ENCODE data around the gene PACS1. TPM values are rescaled to one million over a fixed set of nuclear protein-coding genes. Genes with fewer than 3 reads are reported as not detected.
A peak's percentile ranks its signal among the peaks of the same experiment; 100 is the strongest.

Gene PACS1
- total RNA-seq, 4 donors from 2014 or later: 17.9 to 37.6 (median 25.4) TPM

DNA sequence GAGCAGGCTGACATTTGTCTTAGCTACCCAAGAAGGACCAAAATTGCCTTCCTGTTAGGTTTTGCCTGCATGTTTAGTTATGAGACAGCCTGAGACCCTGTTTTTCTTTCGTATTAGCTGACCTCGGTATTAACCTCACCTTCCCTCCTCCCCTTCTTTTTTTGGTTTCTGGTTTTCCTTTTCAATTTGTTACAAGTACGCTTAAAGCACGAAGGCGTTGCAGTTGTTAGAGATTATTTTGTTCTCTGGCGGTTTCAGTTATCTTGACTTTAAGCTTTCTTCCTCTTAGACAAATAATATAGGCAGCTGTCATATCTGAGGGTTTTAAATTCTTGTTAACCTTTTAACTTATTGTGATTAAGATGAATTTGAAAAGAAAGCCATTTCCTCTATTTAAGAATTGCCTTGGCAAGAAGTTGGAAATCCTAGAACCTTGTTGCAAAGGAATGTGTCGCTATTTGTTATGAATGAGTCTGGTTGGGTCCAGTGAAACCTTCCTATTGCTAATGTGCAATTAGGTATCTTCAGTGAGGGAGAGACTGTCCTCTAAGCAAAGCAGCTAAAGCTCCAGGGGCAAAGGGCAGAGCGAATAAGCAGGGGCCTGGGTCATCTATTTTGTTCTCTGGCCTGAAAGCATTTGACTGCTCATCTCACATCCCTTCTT is 45.7 kb downstream of the PACS1 start:
- 53 to 57% methylated on average over 8 of the region's 8 CpGs for WGBS, 2 donors
- no peak overlapping the region for H3K4me3 ChIP-seq

DNA sequence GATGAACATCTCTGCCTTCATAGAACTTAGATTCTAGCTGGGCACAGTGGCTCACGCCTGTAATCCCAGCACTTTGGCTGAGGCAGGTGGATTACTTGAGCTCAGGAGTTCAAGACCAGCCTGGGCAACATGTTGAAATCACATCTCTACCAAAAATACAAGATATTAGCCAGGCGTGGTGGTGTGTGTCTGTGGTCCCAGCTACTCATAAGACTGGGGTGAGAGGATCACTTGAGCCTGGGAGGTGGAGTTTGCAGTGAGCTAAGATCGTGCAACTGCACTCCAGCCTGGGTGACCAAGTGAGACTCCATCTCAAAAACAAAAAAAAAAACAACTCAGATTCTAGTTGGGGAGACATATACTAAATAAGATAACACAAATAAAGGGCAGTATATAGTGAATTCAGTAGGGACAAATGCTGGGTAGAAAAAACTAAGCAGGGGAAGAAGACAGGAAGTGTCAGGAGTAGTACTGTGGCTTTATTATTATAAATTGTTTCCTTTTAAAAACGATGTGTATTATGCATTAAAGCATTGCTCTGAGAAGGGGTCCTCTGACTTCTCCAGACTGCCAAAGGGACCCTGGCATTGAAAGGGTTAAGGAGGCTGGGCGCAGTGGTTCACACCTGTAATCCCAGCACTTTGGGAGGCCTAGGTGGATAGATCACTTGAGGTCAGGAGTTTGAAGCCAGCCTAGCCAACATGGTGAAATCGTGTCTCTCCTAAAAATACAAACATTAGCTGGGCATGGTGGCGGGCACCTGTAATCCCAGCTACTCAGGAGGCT is 46.7 kb downstream of the PACS1 start:
- intact Hi-C loops (cut with DNase I): no loop called here
- no peak overlapping the region for H3K4me3 ChIP-seq
- H3K27me3 ChIP-seq: no peaks in the 10 kb centered on the region
- no peak for DNase-seq
- peaks cover 19 to 72% (median 54%) of the 10 kb centered on the region in 3 donors for H3K4me1 ChIP-seq
- no peak overlapping the region for H3K27ac ChIP-seq
- TF ChIP-seq, protein P1, sequence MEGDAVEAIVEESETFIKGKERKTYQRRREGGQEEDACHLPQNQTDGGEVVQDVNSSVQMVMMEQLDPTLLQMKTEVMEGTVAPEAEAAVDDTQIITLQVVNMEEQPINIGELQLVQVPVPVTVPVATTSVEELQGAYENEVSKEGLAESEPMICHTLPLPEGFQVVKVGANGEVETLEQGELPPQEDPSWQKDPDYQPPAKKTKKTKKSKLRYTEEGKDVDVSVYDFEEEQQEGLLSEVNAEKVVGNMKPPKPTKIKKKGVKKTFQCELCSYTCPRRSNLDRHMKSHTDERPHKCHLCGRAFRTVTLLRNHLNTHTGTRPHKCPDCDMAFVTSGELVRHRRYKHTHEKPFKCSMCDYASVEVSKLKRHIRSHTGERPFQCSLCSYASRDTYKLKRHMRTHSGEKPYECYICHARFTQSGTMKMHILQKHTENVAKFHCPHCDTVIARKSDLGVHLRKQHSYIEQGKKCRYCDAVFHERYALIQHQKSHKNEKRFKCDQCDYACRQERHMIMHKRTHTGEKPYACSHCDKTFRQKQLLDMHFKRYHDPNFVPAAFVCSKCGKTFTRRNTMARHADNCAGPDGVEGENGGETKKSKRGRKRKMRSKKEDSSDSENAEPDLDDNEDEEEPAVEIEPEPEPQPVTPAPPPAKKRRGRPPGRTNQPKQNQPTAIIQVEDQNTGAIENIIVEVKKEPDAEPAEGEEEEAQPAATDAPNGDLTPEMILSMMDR (IDR thresholded peaks at IDR 0.05): no peak
- no peak for TF ChIP-seq POLR2A (IDR thresholded peaks at IDR 0.05)
- H3K9me3 ChIP-seq: no peaks in the 10 kb centered on the region
- H3K36me3 ChIP-seq: no peaks in the 10 kb centered on the region
- WGBS, 2 donors: 70 to 77% methylated on average over 6 to 7 of the region's 7 CpGs

More for the DNA sequence above, 45.7 kb downstream of the PACS1 start:
- H3K4me1 ChIP-seq: peaks cover 21 to 82% (median 58%) of the 10 kb centered on the region in 3 donors
- H3K27me3 ChIP-seq: no peaks in the 10 kb centered on the region
- peak overlapping the region in 1 of 4 donors; percentile 17 for H3K27ac ChIP-seq
- no peak for TF ChIP-seq POLR2A (IDR thresholded peaks at IDR 0.05)
- TF ChIP-seq, protein P1 (IDR thresholded peaks at IDR 0.05): no peak
- DNase-seq: no peak
- no peaks in the 10 kb centered on the region for H3K9me3 ChIP-seq
- H3K36me3 ChIP-seq: no peaks in the 10 kb centered on the region
- intact Hi-C loops (cut with DNase I): no loop called here

DNA sequence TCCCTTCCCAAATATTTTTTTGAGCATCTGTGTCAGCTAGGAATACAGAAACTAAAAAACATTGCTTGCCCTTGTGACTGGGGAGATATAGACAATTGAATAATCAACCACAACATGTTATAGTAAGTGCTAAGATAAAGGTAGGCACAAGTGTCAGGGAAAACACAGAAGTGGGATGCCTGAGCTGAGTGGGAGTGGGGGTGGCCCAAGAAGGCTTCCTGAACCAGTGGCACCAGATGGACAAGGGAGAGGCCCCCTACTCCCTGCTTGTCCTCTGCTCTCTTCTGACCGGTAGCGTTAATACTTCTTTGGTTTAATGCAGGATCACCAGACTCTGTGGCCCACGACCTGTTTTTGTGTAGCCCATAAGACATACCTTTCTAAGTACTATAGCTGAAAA is 48.8 kb downstream of the PACS1 start:
- Histone ChIP-seq H3K4me3 (no peak overlapping the region), H3K27ac (peak overlapping the region in 3 of 4 donors; percentile 26 to 46 (median 36)), H3K36me3 (no peaks in the 10 kb centered on the region), H3K9me3 (no peaks in the 10 kb centered on the region), H3K27me3 (no peaks in the 10 kb centered on the region), H3K4me1 (peaks cover 3 to 53% (median 34%) of the 10 kb centered on the region in 3 donors)
- TF ChIP-seq, protein P1 (IDR thresholded peaks at IDR 0.05): no peak
- no peak for TF ChIP-seq POLR2A (IDR thresholded peaks at IDR 0.05)
- DNase-seq: no peak
- intact Hi-C loops (cut with DNase I): no loop called here
- WGBS, 2 donors: 61 to 100% methylated on average over 2 to 3 of the region's 3 CpGs

DNA sequence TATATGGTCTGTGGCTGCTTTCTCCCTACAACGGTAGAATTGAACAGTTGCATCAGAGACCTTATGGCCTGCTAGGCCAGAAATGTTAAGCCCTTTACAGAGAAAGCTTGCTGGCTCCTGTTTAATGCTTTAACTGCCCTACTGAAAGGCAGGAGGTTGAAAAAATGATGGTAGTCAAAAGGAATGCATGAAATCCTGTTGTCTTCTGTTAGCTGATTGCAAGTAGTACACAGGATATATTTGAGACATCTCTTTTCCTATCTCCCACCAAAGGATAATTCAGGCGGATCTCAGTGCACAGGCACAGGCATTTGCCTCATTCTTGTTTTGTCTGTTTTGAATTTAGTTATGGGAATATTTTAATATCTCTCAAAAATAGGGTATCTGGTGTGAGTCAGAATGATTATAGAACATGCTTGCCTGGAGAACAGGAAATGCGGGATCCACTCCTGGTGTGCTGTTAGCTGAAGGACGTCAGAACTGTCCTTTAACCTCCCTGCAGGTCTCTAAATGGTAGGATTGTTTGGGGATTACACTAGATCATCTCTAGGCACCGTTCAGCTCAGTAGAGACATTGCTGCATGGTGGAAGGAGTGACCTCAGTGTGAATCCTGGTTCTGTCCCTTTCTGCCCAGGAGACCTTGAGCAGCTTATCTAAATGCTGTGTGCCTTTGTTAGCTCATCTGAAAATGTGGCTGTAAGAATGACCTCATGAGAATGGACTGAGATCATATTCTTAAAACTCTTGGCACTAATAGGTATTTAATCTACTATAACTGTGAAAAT is 49.5 kb downstream of the PACS1 start:
- peak overlapping the region in 3 of 4 donors; percentile 26 to 46 (median 36) for H3K27ac ChIP-seq
- no peak overlapping the region for H3K4me3 ChIP-seq
- intact Hi-C loops (cut with DNase I): no loop called here
- H3K27me3 ChIP-seq: no peaks in the 10 kb centered on the region
- TF ChIP-seq, protein P1 (IDR thresholded peaks at IDR 0.05): no peak
- no peak for TF ChIP-seq POLR2A (IDR thresholded peaks at IDR 0.05)
- H3K36me3 ChIP-seq: no peaks in the 10 kb centered on the region
- H3K4me1 ChIP-seq: peaks cover 3 to 53% (median 28%) of the 10 kb centered on the region in 3 donors
- 37 to 49% methylated on average over 5 of the region's 5 CpGs for WGBS, 2 donors
- H3K9me3 ChIP-seq: no peaks in the 10 kb centered on the region
- DNase-seq: no peak
